GM23338 (cell line): ENCODE data around the gene SF3B4. TPM values are rescaled to one million over a fixed set of nuclear protein-coding genes. Genes with fewer than 3 reads are reported as not detected.

ENCODE experiments used
- ATAC-seq: fragments of 200-7000 bp; cut with Tn5 transposase; 3 replicates; pipeline ENCODE4 v1.9.1; 2020
- DNase-seq: peaks from one replicate; pipeline ENCODE4 v3.0.0-alpha.2; 2015; ENCODE audit warnings: low spot score
- H2AFZ ChIP-seq: fragments of 200-600 bp; sonication (generic); 2 replicates; pipeline ENCODE4 v1.8.0; 2016; ENCODE audit warnings: antibody characterized with exemption, mild to moderate bottlenecking, moderate library complexity
- H3F3A ChIP-seq: fragments of 200-600 bp; sonication (generic); replicated peaks from 2 replicates; pipeline ENCODE4 v1.8.0; 2017; ENCODE audit warnings: antibody characterized with exemption, mixed run types, low read depth
- H3K27ac ChIP-seq: fragments of 200-600 bp; sonication (generic); 2 replicates; pipeline ENCODE4 v1.6.1; 2016; ENCODE audit warnings: low read depth
- H3K27me3 ChIP-seq: fragments of 200-600 bp; sonication (generic); 2 replicates; pipeline ENCODE4 v1.8.0; 2016; ENCODE audit warnings: mild to moderate bottlenecking, mixed run types, moderate library complexity; ENCODE audit not compliant: insufficient read depth
- H3K36me3 ChIP-seq: fragments of 200-600 bp; sonication (generic); 2 replicates; pipeline ENCODE4 v1.8.0; 2016; ENCODE audit warnings: mild to moderate bottlenecking; ENCODE audit not compliant: insufficient read depth
- H3K4me1 ChIP-seq: fragments of 200-600 bp; sonication (generic); 2 replicates; pipeline ENCODE4 v1.8.0; 2016; ENCODE audit warnings: mild to moderate bottlenecking, moderate library complexity; ENCODE audit not compliant: insufficient read depth
- H3K4me2 ChIP-seq: fragments of 200-600 bp; sonication (generic); 2 replicates; pipeline ENCODE4 v1.7.1; 2017; ENCODE audit warnings: mixed run types
- H3K4me3 ChIP-seq: fragments of 200-600 bp; sonication (generic); 2 replicates; pipeline ENCODE4 v1.6.1; 2016; ENCODE audit warnings: mixed run types
- H3K79me2 ChIP-seq: fragments of 200-600 bp; sonication (generic); replicated peaks from 2 replicates; pipeline ENCODE4 v1.8.0; 2017; ENCODE audit warnings: mild to moderate bottlenecking; ENCODE audit not compliant: insufficient read depth
- H3K9me2 ChIP-seq: fragments of 200-600 bp; sonication (generic); 2 replicates; pipeline ENCODE4 v1.8.0; 2017; ENCODE audit not compliant: insufficient read depth
- H4K20me1 ChIP-seq: fragments of 200-600 bp; sonication (generic); replicated peaks from 2 replicates; pipeline ENCODE4 v1.8.0; 2017; ENCODE audit warnings: mild to moderate bottlenecking; ENCODE audit not compliant: insufficient read depth
- H3K27ac Mint-ChIP-seq: 2 replicates; pipeline ENCODE4 v1.8.0; 2020; ENCODE audit warnings: inconsistent platforms, mild to moderate bottlenecking, moderate library complexity, mixed read lengths
- H3K27me3 Mint-ChIP-seq: 3 replicates; pipeline ENCODE4 v1.8.0; 2022; ENCODE audit warnings: low read depth, mild to moderate bottlenecking, moderate library complexity, mixed read lengths, inconsistent platforms; ENCODE audit not compliant: insufficient read depth, poor library complexity
- H3K36me3 Mint-ChIP-seq: 3 replicates; pipeline ENCODE4 v1.8.0; 2021; ENCODE audit warnings: low read depth, mild to moderate bottlenecking, inconsistent platforms, moderate library complexity, mixed read lengths
- H3K4me1 Mint-ChIP-seq: 3 replicates; pipeline ENCODE4 v1.8.0; 2020; ENCODE audit warnings: mild to moderate bottlenecking, inconsistent platforms, mixed read lengths
- H3K4me3 Mint-ChIP-seq: 3 replicates; pipeline ENCODE4 v1.8.0; 2021; ENCODE audit warnings: moderate library complexity, mild to moderate bottlenecking, inconsistent platforms, mixed read lengths
- H3K9me3 Mint-ChIP-seq: 3 replicates; pipeline ENCODE4 v1.8.0; 2020; ENCODE audit warnings: moderate library complexity, mild to moderate bottlenecking, inconsistent platforms, mixed read lengths
- CTCF ChIP-seq, 2 experiments: fragments of 200-600 bp in 1 of 2; sonication (generic) in 1 of 2; conservative IDR thresholded peaks; 2 replicates each; pipeline versions ENCODE4 v1.5.1 to v1.6.1; 2016 to 2017; ENCODE audit warnings: antibody characterized with exemption in 2 of 2, low read depth in 2 of 2, mild to moderate bottlenecking in 2 of 2, moderate library complexity in 1 of 2
- ETS1 ChIP-seq: IDR thresholded peaks from 2 replicates; pipeline ENCODE4 v1.6.1; 2016; ENCODE audit warnings: antibody characterized with exemption
- EZH2phosphoT487 ChIP-seq: fragments of 200-600 bp; sonication (generic); IDR thresholded peaks from one replicate; pipeline ENCODE4 v1.8.1; 2018; ENCODE audit warnings: antibody characterized with exemption; ENCODE audit not compliant: unreplicated experiment
- NANOG ChIP-seq: IDR thresholded peaks from 2 replicates; pipeline ENCODE4 v1.6.1; 2016; ENCODE audit warnings: antibody characterized with exemption, borderline replicate concordance
- REST ChIP-seq: IDR thresholded peaks from one replicate; pipeline ENCODE4 v1.6.1; 2018; ENCODE audit warnings: antibody characterized with exemption; ENCODE audit not compliant: unreplicated experiment
- ZNF114 ChIP-seq: fragments of 250-450 bp; sonication (Bioruptor Pico); IDR thresholded peaks from 2 replicates; pipeline ENCODE4 v1.5.0; 2020; ENCODE audit warnings: mild to moderate bottlenecking, moderate library complexity
- ZNF331 ChIP-seq: fragments of 250-450 bp; sonication (Bioruptor Pico); IDR thresholded peaks from 2 replicates; pipeline ENCODE4 v1.5.0; 2020; ENCODE audit warnings: low read depth, mild to moderate bottlenecking, moderate library complexity
- ZNF462 ChIP-seq: fragments of 250-450 bp; sonication (Bioruptor Pico); IDR thresholded peaks from 2 replicates; pipeline ENCODE4 v1.5.0; 2020; ENCODE audit warnings: mild to moderate bottlenecking, moderate library complexity
- polyA plus RNA-seq: library from polyadenylated mRNA; unstranded; fragments of >200 nt; fragmentation: Nextera tagmentation; extraction: Ambion mirVana; gene quantifications from 2 replicates; pipeline ENCODE4 v1.2.1, GENCODE V29; 2016
- total RNA-seq: library from RNA; depleted of rRNA; stranded (reverse); fragments of >200 nt; shearing (Covaris generic); gene quantifications from 2 replicates; pipeline ENCODE4 v1.2.3, GENCODE V29; 2014

SF3B4 gene
- total and polyA plus RNA-seq, 2 experiments from 2014 or later = 48.7 to 84.0 TPM

GRCh38 chr1:149927056-149927562 is 494 bp downstream of the SF3B4 start:
- Histone ChIP-seq H4K20me1 (peaks cover 12% of the 10 kb centered on the region), H2AFZ (no peak overlapping the region), H3F3A (peaks cover 16% of the 10 kb centered on the region), H3K27ac (peak overlapping the region; percentile 100), H3K4me2 (peak overlapping the region; percentile 88), H3K79me2 (peaks cover 32% of the 10 kb centered on the region), H3K9me2 (no peaks in the 10 kb centered on the region), H3K36me3 (peaks cover 40% of the 10 kb centered on the region), H3K4me3 (peak overlapping the region; percentile 75), H3K4me1 (peaks cover 20% of the 10 kb centered on the region), H3K27me3 (no peaks in the 10 kb centered on the region)
- H3K27me3 Mint-ChIP-seq = peaks cover 5% of the 10 kb centered on the region
- no peak for ATAC-seq
- H3K4me3 Mint-ChIP-seq = peak overlapping the region; percentile 98
- H3K36me3 Mint-ChIP-seq = peaks cover 48% of the 10 kb centered on the region
- TF ChIP-seq NANOG (no peak), EZH2phosphoT487 (no peak), ZNF331 (CRISPR knock-in tag) (no peak), ZNF114 (CRISPR knock-in tag) (no peak), REST (no peak), ETS1 (no peak), ZNF462 (CRISPR knock-in tag) (no peak), CTCF (conservative IDR thresholded peaks at IDR 0.05; ENCODE audit: low read depth in 2 of 2) (no peak)
- DNase-seq = no peak
- peak overlapping the region; percentile 95 for H3K27ac Mint-ChIP-seq
- H3K4me1 Mint-ChIP-seq = peaks cover 16% of the 10 kb centered on the region
- no peaks in the 10 kb centered on the region for H3K9me3 Mint-ChIP-seq
